Neural crest cell (in vitro differentiated cells): ENCODE results near the gene RPTOR. TPM values are rescaled to one million over a fixed set of nuclear protein-coding genes. Genes with fewer than 3 reads are reported as not detected.

Experiments used
- DNase-seq: peaks from one replicate; pipeline ENCODE4 v3.0.0; 2021; ENCODE audit warnings: low read depth, mixed read lengths, low spot score
- H3K27ac Mint-ChIP-seq: one replicate; pipeline ENCODE4 v1.8.0; 2021; ENCODE audit warnings: mild to moderate bottlenecking, mixed read lengths; ENCODE audit not compliant: unreplicated experiment
- H3K27me3 Mint-ChIP-seq: 2 replicates; pipeline ENCODE4 v1.8.0; 2021; ENCODE audit warnings: low read depth, mild to moderate bottlenecking, mixed read lengths
- H3K36me3 Mint-ChIP-seq: 2 replicates; pipeline ENCODE4 v1.8.0; 2021; ENCODE audit warnings: low read depth, mild to moderate bottlenecking, mixed read lengths
- H3K4me1 Mint-ChIP-seq: 2 replicates; pipeline ENCODE4 v1.8.0; 2021; ENCODE audit warnings: mixed read lengths
- H3K4me3 Mint-ChIP-seq: one replicate; pipeline ENCODE4 v1.8.0; 2021; ENCODE audit warnings: mild to moderate bottlenecking, mixed read lengths
- H3K9me3 Mint-ChIP-seq: 2 replicates; pipeline ENCODE4 v1.8.0; 2021; ENCODE audit warnings: mixed read lengths
- CTCF ChIP-seq: fragments of 200-600 bp; sonication (generic); conservative IDR thresholded peaks from 2 replicates; pipeline ENCODE4 v1.5.0; 2021; ENCODE audit warnings: antibody characterized with exemption, mild to moderate bottlenecking
- total RNA-seq: library from RNA; stranded (reverse); gene quantifications from 2 replicates; pipeline ENCODE4 v1.2.1, GENCODE V29; 2021

RPTOR gene
- total RNA-seq, 1 donor from 2014 or later = 41.1 TPM

- Mint-ChIP-seq H3K4me3 (no peak overlapping the region), H3K27ac (no peak overlapping the region), H3K9me3 (no peaks in the 10 kb centered on the region), H3K36me3 (peaks cover 6% of the 10 kb centered on the region), H3K4me1 (peaks cover 4% of the 10 kb centered on the region), H3K27me3 (no peaks in the 10 kb centered on the region)
- DNase-seq = no peak
- TF ChIP-seq CTCF = no peak
Measured at GRCh38 chr17:80920441-80920840, 375.8 kb downstream of the RPTOR start.

DNA sequence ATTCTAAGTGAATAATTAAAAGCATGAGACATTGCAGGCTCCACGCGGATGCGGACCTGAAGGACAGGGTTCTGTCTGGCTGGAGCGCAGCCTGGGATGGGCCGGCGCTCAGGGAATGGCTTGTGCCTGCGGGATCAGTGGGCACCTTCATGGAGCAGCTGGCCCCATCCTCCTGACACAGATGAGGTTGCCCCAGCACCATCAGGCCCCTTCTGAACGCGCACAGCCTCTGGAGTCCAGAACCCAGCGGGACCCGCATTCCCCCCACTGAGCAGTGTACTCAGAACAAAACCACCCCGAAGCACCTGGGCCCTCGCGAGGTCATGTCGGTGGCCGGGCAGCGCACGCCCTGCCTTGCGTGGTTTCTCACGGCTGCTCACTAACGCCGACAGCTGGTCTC, 376.5 kb downstream of the RPTOR start:
- Mint-ChIP-seq H3K27me3 (no peaks in the 10 kb centered on the region), H3K36me3 (peaks cover 3% of the 10 kb centered on the region), H3K27ac (no peak overlapping the region), H3K4me1 (peaks cover 4% of the 10 kb centered on the region), H3K9me3 (no peaks in the 10 kb centered on the region), H3K4me3 (no peak overlapping the region)
- TF ChIP-seq CTCF = no peak
- DNase-seq = no peak

DNA sequence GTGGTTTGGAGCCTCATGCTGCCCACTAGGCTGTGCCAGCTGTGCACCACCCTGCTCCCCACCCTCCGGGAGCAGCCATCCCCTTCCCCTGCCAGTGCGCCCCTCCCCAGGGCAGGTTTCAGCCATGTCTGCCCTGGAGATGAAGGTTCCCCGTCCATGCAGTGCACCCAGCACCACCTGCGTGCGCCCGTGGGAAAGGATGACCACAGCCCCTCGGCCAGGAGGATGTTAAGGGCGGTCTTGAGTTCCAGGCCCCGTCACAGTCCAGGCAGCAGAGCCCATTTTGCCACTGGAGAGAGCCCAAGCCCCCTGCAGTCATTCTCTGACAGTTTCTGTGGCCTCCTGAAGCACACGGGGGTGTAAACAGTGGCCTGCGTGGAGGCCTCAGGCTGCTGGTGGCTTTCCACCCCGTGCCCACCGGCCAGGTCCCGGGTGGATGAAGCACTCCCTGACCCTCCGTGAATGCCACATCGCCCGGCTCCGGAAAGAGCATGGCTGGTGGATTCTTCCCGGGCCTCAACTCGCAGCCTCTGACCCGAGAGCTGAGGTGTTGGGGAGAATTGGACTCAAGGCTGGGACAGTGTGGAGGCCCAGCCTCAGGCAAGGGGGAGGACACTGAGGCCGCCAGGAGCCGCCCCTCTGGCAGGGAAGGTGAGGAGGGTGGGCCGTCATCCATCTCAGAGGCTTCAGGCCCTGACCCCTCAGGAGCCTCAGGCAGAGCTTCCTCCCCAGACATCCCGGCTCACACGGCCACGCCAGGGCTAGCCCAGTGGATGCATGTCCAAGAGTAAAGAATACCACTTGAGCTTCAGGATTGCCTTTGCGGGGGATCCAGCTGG, 377.3 kb downstream of the RPTOR start:
- H3K27me3 Mint-ChIP-seq = no peaks in the 10 kb centered on the region
- H3K4me3 Mint-ChIP-seq = no peak overlapping the region
- peaks cover 4% of the 10 kb centered on the region for H3K4me1 Mint-ChIP-seq
- no peaks in the 10 kb centered on the region for H3K9me3 Mint-ChIP-seq
- no peak for DNase-seq
- peaks cover 3% of the 10 kb centered on the region for H3K36me3 Mint-ChIP-seq
- TF ChIP-seq CTCF = no peak
- no peak overlapping the region for H3K27ac Mint-ChIP-seq

DNA sequence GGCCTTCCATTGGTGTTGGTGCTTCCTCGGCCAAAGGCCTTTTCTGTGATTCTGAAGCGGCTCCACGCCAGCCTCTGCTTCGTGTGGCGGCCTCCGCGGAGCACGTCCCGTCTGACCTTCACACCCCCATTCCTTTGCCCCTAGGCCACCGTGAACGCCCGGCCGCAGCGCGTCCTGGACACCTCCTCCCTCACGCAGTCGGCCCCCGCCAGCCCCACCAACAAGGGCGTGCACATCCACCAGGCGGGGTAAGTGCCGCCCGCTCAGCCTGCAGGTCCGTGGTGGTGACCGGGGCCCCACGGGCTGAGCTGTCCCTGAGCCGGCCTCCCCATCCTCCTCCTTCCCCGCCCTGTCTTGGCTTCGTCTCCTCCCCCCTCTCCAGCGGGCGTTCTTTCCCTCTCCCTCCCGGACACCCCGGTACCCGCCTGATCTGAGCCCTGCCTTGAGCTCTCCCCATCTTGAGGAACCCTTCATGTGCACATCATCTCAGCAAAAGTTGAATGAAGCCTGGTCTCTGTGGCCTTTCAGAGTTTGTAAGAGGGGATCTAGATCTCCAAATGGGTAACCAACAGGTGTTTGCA, 378.0 kb downstream of the RPTOR start:
- peaks cover under 1% of the 10 kb centered on the region for H3K36me3 Mint-ChIP-seq
- H3K27ac Mint-ChIP-seq = no peak overlapping the region
- H3K4me1 Mint-ChIP-seq = peaks cover 10% of the 10 kb centered on the region
- no peak overlapping the region for H3K4me3 Mint-ChIP-seq
- no peaks in the 10 kb centered on the region for H3K9me3 Mint-ChIP-seq
- DNase-seq = no peak
- H3K27me3 Mint-ChIP-seq = no peaks in the 10 kb centered on the region
- TF ChIP-seq CTCF = no peak

DNA sequence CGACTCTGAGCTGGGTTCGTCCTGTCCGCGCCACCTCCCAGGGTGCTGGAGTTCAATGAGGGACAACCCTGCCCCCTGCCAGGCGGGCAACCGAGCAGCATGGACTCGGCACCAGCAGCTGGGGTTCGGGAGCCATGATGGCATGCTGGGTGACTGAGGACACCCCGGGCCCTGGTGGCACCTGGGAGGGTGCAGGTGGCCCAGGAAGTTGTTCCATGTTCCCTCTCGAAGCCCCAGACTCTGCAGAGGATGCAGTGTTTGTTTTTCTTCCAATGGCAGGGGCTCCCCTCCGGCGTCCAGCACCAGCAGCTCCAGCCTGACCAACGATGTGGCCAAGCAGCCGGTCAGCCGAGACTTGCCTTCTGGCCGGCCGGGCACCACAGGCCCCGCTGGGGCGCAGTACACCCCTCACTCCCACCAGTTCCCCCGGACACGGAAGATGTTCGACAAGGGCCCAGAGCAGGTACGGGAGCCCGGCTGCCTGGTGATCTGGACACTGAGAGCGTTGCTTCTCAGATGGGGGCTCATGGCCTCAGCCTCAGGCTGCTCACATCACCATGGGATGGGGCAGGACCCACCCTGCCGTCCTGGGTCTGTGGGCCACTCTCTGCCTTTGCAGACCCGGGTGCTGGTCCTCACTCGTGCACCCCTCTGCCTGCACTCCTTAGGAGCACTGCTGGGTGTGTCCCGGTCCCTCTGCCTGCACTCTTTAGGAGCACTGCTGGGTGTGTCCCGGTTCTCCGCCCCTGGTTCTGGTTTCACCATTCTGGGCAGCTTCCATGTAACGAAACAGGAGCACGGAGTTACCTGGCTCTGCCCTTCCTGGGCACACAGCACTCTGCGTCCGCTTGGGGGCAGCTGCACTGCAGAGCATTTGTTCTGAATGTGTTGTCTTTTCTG, 378.8 kb downstream of the RPTOR start:
- Mint-ChIP-seq H3K27ac (no peak overlapping the region), H3K36me3 (no peaks in the 10 kb centered on the region), H3K4me1 (peaks cover 14% of the 10 kb centered on the region), H3K9me3 (no peaks in the 10 kb centered on the region), H3K27me3 (no peaks in the 10 kb centered on the region), H3K4me3 (no peak overlapping the region)
- no peak for DNase-seq
- TF ChIP-seq CTCF = no peak
